Neuronal stem cell (in vitro differentiated cells): ENCODE results near the gene OR8B4.

Experiments
- DNase-seq: peaks from one replicate; pipeline ENCODE4 v3.0.0-alpha.2; 2013; ENCODE audit warnings: low spot score
- H2AFZ ChIP-seq: one replicate; pipeline ENCODE4 v1.6.1; 2013; ENCODE audit warnings: mild to moderate bottlenecking, low read length, inconsistent platforms
- H2AK5ac ChIP-seq: 2 replicates; pipeline ENCODE4 v1.6.1; 2013; ENCODE audit warnings: low read depth, mild to moderate bottlenecking, inconsistent platforms, low read length, moderate library complexity, mixed read lengths
- H2BK120ac ChIP-seq: 2 replicates; pipeline ENCODE4 v1.6.1; 2013; ENCODE audit warnings: low read depth, mild to moderate bottlenecking, inconsistent platforms, low read length, moderate library complexity, mixed read lengths
- H2BK12ac ChIP-seq: one replicate; pipeline ENCODE4 v1.6.1; 2013; ENCODE audit warnings: low read length, inconsistent platforms
- H2BK15ac ChIP-seq: 2 replicates; pipeline ENCODE4 v1.6.1; 2013; ENCODE audit warnings: mild to moderate bottlenecking, low read length, inconsistent platforms, mixed read lengths
- H2BK5ac ChIP-seq: one replicate; pipeline ENCODE4 v1.6.1; 2013; ENCODE audit warnings: inconsistent platforms, mild to moderate bottlenecking, low read length, moderate library complexity
- H3K14ac ChIP-seq: one replicate; pipeline ENCODE4 v1.6.1; 2013; ENCODE audit warnings: low read length, inconsistent platforms
- H3K18ac ChIP-seq: 2 replicates; pipeline ENCODE4 v1.6.1; 2013; ENCODE audit warnings: low read length, inconsistent platforms
- H3K23ac ChIP-seq: 2 replicates; pipeline ENCODE4 v1.6.1; 2013; ENCODE audit warnings: low read depth, mild to moderate bottlenecking, mixed read lengths, low read length, inconsistent platforms; ENCODE audit not compliant: poor library complexity
- H3K27ac ChIP-seq: replicated peaks from 3 replicates; pipeline ENCODE4 v1.5.1; 2013; ENCODE audit warnings: low read length, inconsistent platforms
- H3K27me3 ChIP-seq, 3 experiments: 2 replicates each; pipeline ENCODE4 v1.6.1; 2013; ENCODE audit warnings: low read length in 3 of 3, mild to moderate bottlenecking in 2 of 3, inconsistent platforms in 1 of 3, low read depth in 1 of 3, mixed read lengths in 1 of 3, moderate library complexity in 1 of 3; ENCODE audit not compliant: control insufficient read depth in 3 of 3, insufficient read depth in 3 of 3
- H3K36me3 ChIP-seq, 2 donors: replicated peaks in 1 of 2; 2 replicates each; pipeline ENCODE4 v1.6.1; 2013; ENCODE audit warnings: low read length in 2 of 2; ENCODE audit not compliant: control insufficient read depth in 2 of 2, insufficient read depth in 2 of 2
- H3K4ac ChIP-seq: 2 replicates; pipeline ENCODE4 v1.6.1; 2013; ENCODE audit warnings: inconsistent platforms, mild to moderate bottlenecking, low read length, moderate library complexity
- H3K4me1 ChIP-seq, 2 donors: 1 replicate in 1 of 2; 2 replicates in 1 of 2; pipeline ENCODE4 v1.6.1; 2013; ENCODE audit warnings: low read length in 2 of 2, low read depth in 1 of 2; ENCODE audit not compliant: control insufficient read depth in 2 of 2, insufficient read depth in 1 of 2
- H3K4me2 ChIP-seq: one replicate; pipeline ENCODE4 v1.6.1; 2013; ENCODE audit warnings: mild to moderate bottlenecking, low read length, inconsistent platforms; ENCODE audit not compliant: insufficient read depth, poor library complexity, severe bottlenecking
- H3K4me3 ChIP-seq, 2 donors: 2 replicates each; pipeline ENCODE4 v1.5.1; 2013; ENCODE audit warnings: low read length in 2 of 2, mild to moderate bottlenecking in 2 of 2, inconsistent platforms in 1 of 2, moderate library complexity in 1 of 2
- H3K79me1 ChIP-seq: one replicate; pipeline ENCODE4 v1.6.1; 2013; ENCODE audit warnings: low read depth, mild to moderate bottlenecking, inconsistent platforms, low read length, moderate library complexity
- H3K9ac ChIP-seq: one replicate; pipeline ENCODE4 v1.6.1; 2013; ENCODE audit warnings: mild to moderate bottlenecking, low read depth, low read length, inconsistent platforms; ENCODE audit not compliant: poor library complexity
- H3K9me3 ChIP-seq, 2 donors: replicated peaks in 1 of 2; 2 replicates each; pipeline versions ENCODE3 to v1.6.1; 2013; ENCODE audit warnings: low read length in 2 of 2, mild to moderate bottlenecking in 2 of 2, inconsistent platforms in 1 of 2, low read depth in 1 of 2, mixed read lengths in 1 of 2, moderate library complexity in 1 of 2; ENCODE audit not compliant: control insufficient read depth in 2 of 2, insufficient read depth in 1 of 2
- H4K8ac ChIP-seq: one replicate; pipeline ENCODE4 v1.6.1; 2013; ENCODE audit warnings: low read depth, mild to moderate bottlenecking, inconsistent platforms, low read length, moderate library complexity
- H4K91ac ChIP-seq: one replicate; pipeline ENCODE4 v1.6.1; 2013; ENCODE audit warnings: low read length, low read depth, mild to moderate bottlenecking, inconsistent platforms; ENCODE audit not compliant: poor library complexity
- WGBS, 2 donors: extraction: QIAGEN DNeasy Blood & Tissue Kit; methylation state at CpG; one replicate each; pipeline ENCODE4 v1.1.7; 2013; ENCODE audit warnings: missing lambda C conversion rate in 2 of 2, mixed read lengths in 1 of 2; ENCODE audit not compliant: insufficient read length in 2 of 2, insufficient replicate concordance in 1 of 2; ENCODE audit errors: extremely low coverage in 2 of 2; 5-methylcytosine and 5-hydroxymethylcytosine counted together

The OR8B4 gene

GRCh38 chr11:124376280-124376679 lies 48.4 kb downstream of the OR8B4 start:
- Histone ChIP-seq H4K91ac (no peak overlapping the region), H2BK15ac (no peak overlapping the region), H4K8ac (no peak overlapping the region), H3K4me1 (no peaks in the 10 kb centered on the region), H3K14ac (no peak overlapping the region), H3K9me3 (peaks cover 0 to 1% of the 10 kb centered on the region in 2 donors), H2BK5ac (no peak overlapping the region), H3K36me3 (peaks cover 0 to 2% of the 10 kb centered on the region in 2 donors), H2AFZ (no peak overlapping the region), H3K27ac (no peak overlapping the region), H3K23ac (no peak overlapping the region), H3K4me2 (no peak overlapping the region), H3K4ac (no peak overlapping the region), H2BK120ac (no peak overlapping the region), H3K79me1 (no peaks in the 10 kb centered on the region), H3K18ac (no peak overlapping the region), H3K4me3 (no peak overlapping the region), H3K9ac (no peak overlapping the region), H2AK5ac (no peak overlapping the region), H2BK12ac (no peak overlapping the region), H3K27me3 (peaks cover 0 to 3% (median 0%) of the 10 kb centered on the region in 3 experiments)
- no CpG with 5 or more reads among the region's 3 CpGs for WGBS, 2 donors
- no peak for DNase-seq
